Mesendoderm (in vitro differentiated cells): ENCODE data around the gene PARM1.

Experiments
- DNase-seq: peaks from one replicate; pipeline ENCODE4 v3.0.0; 2013
- H2AK5ac ChIP-seq: 2 replicates; pipeline ENCODE4 v1.6.1; 2013; ENCODE audit warnings: low read length, inconsistent platforms
- H2BK120ac ChIP-seq: 2 replicates; pipeline ENCODE4 v1.6.1; 2013; ENCODE audit warnings: low read depth, mild to moderate bottlenecking, low read length, moderate library complexity, mixed read lengths
- H2BK15ac ChIP-seq: replicated peaks from 2 replicates; pipeline ENCODE4 v1.6.1; 2013; ENCODE audit warnings: low read depth, mild to moderate bottlenecking, moderate library complexity
- H2BK5ac ChIP-seq: 2 replicates; pipeline ENCODE4 v1.6.1; 2013; ENCODE audit warnings: low read length, inconsistent platforms
- H3K18ac ChIP-seq: 2 replicates; pipeline ENCODE4 v1.6.1; 2013; ENCODE audit warnings: mild to moderate bottlenecking, low read length, mixed read lengths
- H3K23ac ChIP-seq: one replicate; pipeline ENCODE4 v1.6.1; 2013; ENCODE audit warnings: low read length
- H3K27ac ChIP-seq: 2 replicates; pipeline ENCODE4 v1.5.1; 2013; ENCODE audit warnings: low read depth, mild to moderate bottlenecking, inconsistent platforms, low read length, moderate library complexity
- H3K27me3 ChIP-seq: 2 replicates; pipeline ENCODE4 v1.6.1; 2013; ENCODE audit warnings: low read length, control low read depth, mild to moderate bottlenecking, inconsistent platforms; ENCODE audit not compliant: insufficient read depth, poor library complexity
- H3K36me3 ChIP-seq: 2 replicates; pipeline ENCODE4 v1.6.1; 2013; ENCODE audit warnings: low read length, inconsistent platforms; ENCODE audit not compliant: control insufficient read depth, insufficient read depth
- H3K4ac ChIP-seq: one replicate; pipeline ENCODE4 v1.6.1; 2013; ENCODE audit warnings: low read depth, mild to moderate bottlenecking, low read length, moderate library complexity
- H3K4me1 ChIP-seq: 2 replicates; pipeline ENCODE4 v1.6.1; 2013; ENCODE audit warnings: low read depth, low read length, inconsistent platforms; ENCODE audit not compliant: control insufficient read depth
- H3K4me2 ChIP-seq: 2 replicates; pipeline ENCODE4 v1.6.1; 2013; ENCODE audit warnings: low read length
- H3K4me3 ChIP-seq: 2 replicates; pipeline ENCODE4 v1.5.1; 2013; ENCODE audit warnings: mild to moderate bottlenecking, low read length
- H3K56ac ChIP-seq: one replicate; pipeline ENCODE4 v1.6.1; 2013; ENCODE audit warnings: low read length
- H3K79me1 ChIP-seq: 2 replicates; pipeline ENCODE4 v1.6.1; 2013; ENCODE audit warnings: low read length, inconsistent platforms
- H3K79me2 ChIP-seq: 2 replicates; pipeline ENCODE4 v1.6.1; 2013; ENCODE audit warnings: mild to moderate bottlenecking, low read length; ENCODE audit not compliant: control insufficient read depth, insufficient read depth
- H3K9ac ChIP-seq: 2 replicates; pipeline ENCODE4 v1.6.1; 2013; ENCODE audit warnings: low read length, inconsistent platforms
- H4K5ac ChIP-seq: one replicate; pipeline ENCODE4 v1.6.1; 2013; ENCODE audit warnings: low read length
- H4K8ac ChIP-seq: one replicate; pipeline ENCODE4 v1.6.1; 2013; ENCODE audit warnings: low read depth, mild to moderate bottlenecking, control low read depth, low read length, moderate library complexity
- WGBS: extraction: QIAGEN DNeasy Blood & Tissue Kit; methylation state at CpG from one replicate; pipeline ENCODE4 v1.1.7; 2013; ENCODE audit warnings: low lambda C conversion rate, missing lambda C conversion rate; ENCODE audit not compliant: insufficient coverage; ENCODE audit errors: extremely low coverage; 5-methylcytosine and 5-hydroxymethylcytosine counted together

The PARM1 gene

DNA sequence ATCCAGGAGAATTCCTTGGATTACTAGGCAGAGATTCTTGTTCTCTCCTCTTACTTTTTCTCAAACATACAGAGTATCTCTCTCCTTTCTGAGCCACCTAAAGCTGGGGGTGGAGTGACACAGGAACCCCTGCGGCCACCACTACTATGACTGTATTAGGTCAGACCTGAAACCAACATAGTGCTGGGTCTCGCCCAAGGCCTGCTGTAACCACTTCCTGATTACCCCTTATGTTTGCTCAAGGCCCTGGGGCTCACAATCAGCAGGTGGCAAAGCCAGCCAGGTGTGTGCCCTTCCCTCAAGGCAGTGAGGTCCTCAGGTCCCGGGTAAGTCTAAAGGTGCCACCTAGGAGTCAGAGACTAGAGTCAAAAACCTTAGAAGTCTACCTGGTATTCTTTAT is 166.4 kb downstream of the PARM1 start:
- WGBS: no CpG with 5 or more reads among the region's 3 CpGs
- Histone ChIP-seq H3K79me2 (no peaks in the 10 kb centered on the region), H3K79me1 (no peaks in the 10 kb centered on the region), H3K4me3 (no peak overlapping the region), H3K36me3 (no peaks in the 10 kb centered on the region), H3K23ac (no peak overlapping the region), H3K18ac (no peak overlapping the region), H3K4me2 (no peak overlapping the region), H2BK5ac (no peak overlapping the region), H4K8ac (no peak overlapping the region), H3K4ac (no peak overlapping the region), H2AK5ac (no peak overlapping the region), H4K5ac (no peak overlapping the region), H3K56ac (no peak overlapping the region), H2BK15ac (no peak overlapping the region), H3K4me1 (no peaks in the 10 kb centered on the region), H3K27me3 (no peaks in the 10 kb centered on the region), H3K27ac (no peak overlapping the region), H2BK120ac (no peak overlapping the region), H3K9ac (no peak overlapping the region)
- no peak for DNase-seq
